Measurements from ENCODE around the gene TREX2. TPM values are rescaled to one million over a fixed set of nuclear protein-coding genes. Genes with fewer than 3 reads are reported as not detected.

The TREX2 gene
- total and polyA plus RNA-seq, 2 donors: 0.38 to 1.2 TPM

GRCh38 chrX:153490217-153490930 is 44.5 kb upstream of the TREX2 start:
- Histone ChIP-seq H3K36me3 (ENCODE audit: control insufficient read depth in 2 of 2, insufficient read depth in 2 of 2, low read length in 1 of 2) (no peaks in the 10 kb centered on the region), H3K9me3 (ENCODE audit: control insufficient read depth in 2 of 2, insufficient read depth in 1 of 2, low read length in 1 of 2) (no peaks in the 10 kb centered on the region), H3K27me3 (ENCODE audit: control insufficient read depth in 2 of 2, insufficient read depth in 1 of 2, low read length in 1 of 2) (peaks cover 0 to 20% of the 10 kb centered on the region in 2 donors), H3K4me3 (ENCODE audit: low read length in 2 of 2) (no peak overlapping the region), H3K27ac (ENCODE audit: low read depth in 1 of 2, low read length in 1 of 2) (no peak overlapping the region), H3K4me1 (ENCODE audit: control insufficient read depth in 2 of 2, insufficient read depth in 2 of 2, low read length in 2 of 2) (peaks cover 0 to 19% of the 10 kb centered on the region in 2 donors)
- DNase-seq (ENCODE audit: low read depth in 6 of 9, low spot score in 9 of 9): no peak
- WGBS: 97% methylated on average over 20 of the region's 20 CpGs

GRCh38 chrX:153488231-153488914 is 42.5 kb upstream of the TREX2 start:
- DNase-seq (ENCODE audit: low read depth in 6 of 9, low spot score in 9 of 9): no peak
- peaks cover 0 to 31% of the 10 kb centered on the region in 2 donors for H3K4me1 ChIP-seq (ENCODE audit: control insufficient read depth in 2 of 2, insufficient read depth in 2 of 2, low read length in 2 of 2)
- 79% methylated on average over 26 of the region's 27 CpGs for WGBS

GRCh38 chrX:153487590-153488071 is 41.8 kb upstream of the TREX2 start:
- Histone ChIP-seq H3K9me3 (ENCODE audit: control insufficient read depth in 2 of 2, insufficient read depth in 1 of 2, low read length in 1 of 2) (no peaks in the 10 kb centered on the region), H3K36me3 (ENCODE audit: control insufficient read depth in 2 of 2, insufficient read depth in 2 of 2, low read length in 1 of 2) (no peaks in the 10 kb centered on the region), H3K4me1 (ENCODE audit: control insufficient read depth in 2 of 2, insufficient read depth in 2 of 2, low read length in 2 of 2) (peaks cover 0 to 32% of the 10 kb centered on the region in 2 donors), H3K27me3 (ENCODE audit: control insufficient read depth in 2 of 2, insufficient read depth in 1 of 2, low read length in 1 of 2) (peaks cover 0 to 3% of the 10 kb centered on the region in 2 donors), H3K4me3 (ENCODE audit: low read length in 2 of 2) (no peak overlapping the region), H3K27ac (ENCODE audit: low read depth in 1 of 2, low read length in 1 of 2) (no peak overlapping the region)
- 93% methylated on average over 11 of the region's 11 CpGs for WGBS
- DNase-seq (ENCODE audit: low read depth in 6 of 9, low spot score in 9 of 9): no peak

More at GRCh38 chrX:153488231-153488914, 42.5 kb upstream of the TREX2 start:
- no peaks in the 10 kb centered on the region for H3K36me3 ChIP-seq (ENCODE audit: control insufficient read depth in 2 of 2, insufficient read depth in 2 of 2, low read length in 1 of 2)
- no peaks in the 10 kb centered on the region for H3K9me3 ChIP-seq (ENCODE audit: control insufficient read depth in 2 of 2, insufficient read depth in 1 of 2, low read length in 1 of 2)
- H3K27ac ChIP-seq (ENCODE audit: low read depth in 1 of 2, low read length in 1 of 2): no peak overlapping the region
- H3K4me3 ChIP-seq (ENCODE audit: low read length in 2 of 2): no peak overlapping the region
- H3K27me3 ChIP-seq (ENCODE audit: control insufficient read depth in 2 of 2, insufficient read depth in 1 of 2, low read length in 1 of 2): peaks cover 0 to 4% of the 10 kb centered on the region in 2 donors

- Histone ChIP-seq H3K9me3 (ENCODE audit: control insufficient read depth in 2 of 2, insufficient read depth in 1 of 2, low read length in 1 of 2) (no peaks in the 10 kb centered on the region), H3K27me3 (ENCODE audit: control insufficient read depth in 2 of 2, insufficient read depth in 1 of 2, low read length in 1 of 2) (no peaks in the 10 kb centered on the region), H3K4me3 (ENCODE audit: low read length in 2 of 2) (no peak overlapping the region), H3K4me1 (ENCODE audit: control insufficient read depth in 2 of 2, insufficient read depth in 2 of 2, low read length in 2 of 2) (peaks cover 0 to 25% of the 10 kb centered on the region in 2 donors), H3K27ac (ENCODE audit: low read depth in 1 of 2, low read length in 1 of 2) (no peak overlapping the region), H3K36me3 (ENCODE audit: control insufficient read depth in 2 of 2, insufficient read depth in 2 of 2, low read length in 1 of 2) (no peaks in the 10 kb centered on the region)
- no peak for DNase-seq (ENCODE audit: low read depth in 6 of 9, low spot score in 9 of 9)
- WGBS: 99% methylated on average over 10 of the region's 10 CpGs
Observed at GRCh38 chrX:153486171-153486570, 40.3 kb upstream of the TREX2 start.

GRCh38 chrX:153485396-153486080 is 39.7 kb upstream of the TREX2 start:
- Histone ChIP-seq H3K27ac (ENCODE audit: low read depth in 1 of 2, low read length in 1 of 2) (no peak overlapping the region), H3K9me3 (ENCODE audit: control insufficient read depth in 2 of 2, insufficient read depth in 1 of 2, low read length in 1 of 2) (no peaks in the 10 kb centered on the region), H3K4me3 (ENCODE audit: low read length in 2 of 2) (no peak overlapping the region), H3K4me1 (ENCODE audit: control insufficient read depth in 2 of 2, insufficient read depth in 2 of 2, low read length in 2 of 2) (peaks cover 0 to 22% of the 10 kb centered on the region in 2 donors), H3K27me3 (ENCODE audit: control insufficient read depth in 2 of 2, insufficient read depth in 1 of 2, low read length in 1 of 2) (no peaks in the 10 kb centered on the region), H3K36me3 (ENCODE audit: control insufficient read depth in 2 of 2, insufficient read depth in 2 of 2, low read length in 1 of 2) (no peaks in the 10 kb centered on the region)
- 47% methylated on average over 30 of the region's 30 CpGs for WGBS
- DNase-seq (ENCODE audit: low read depth in 6 of 9, low spot score in 9 of 9): peak in 1 of 9 donors; percentile 26

- Histone ChIP-seq H3K9me3 (ENCODE audit: control insufficient read depth in 2 of 2, insufficient read depth in 1 of 2, low read length in 1 of 2) (no peaks in the 10 kb centered on the region), H3K4me1 (ENCODE audit: control insufficient read depth in 2 of 2, insufficient read depth in 2 of 2, low read length in 2 of 2) (peaks cover 0 to 22% of the 10 kb centered on the region in 2 donors), H3K27ac (ENCODE audit: low read depth in 1 of 2, low read length in 1 of 2) (no peak overlapping the region), H3K27me3 (ENCODE audit: control insufficient read depth in 2 of 2, insufficient read depth in 1 of 2, low read length in 1 of 2) (no peaks in the 10 kb centered on the region), H3K36me3 (ENCODE audit: control insufficient read depth in 2 of 2, insufficient read depth in 2 of 2, low read length in 1 of 2) (no peaks in the 10 kb centered on the region), H3K4me3 (ENCODE audit: low read length in 2 of 2) (no peak overlapping the region)
- no peak for DNase-seq (ENCODE audit: low read depth in 6 of 9, low spot score in 9 of 9)
- WGBS: 98% methylated on average over 23 of the region's 23 CpGs
Observed at GRCh38 chrX:153482376-153483015, 36.6 kb upstream of the TREX2 start.

- H3K27ac ChIP-seq (ENCODE audit: low read depth in 1 of 2, low read length in 1 of 2): no peak overlapping the region
- no peak for DNase-seq (ENCODE audit: low read depth in 6 of 9, low spot score in 9 of 9)
- 98% methylated on average over 13 of the region's 13 CpGs for WGBS
Observed at GRCh38 chrX:153481043-153481442, 35.2 kb upstream of the TREX2 start.

GRCh38 chrX:153478746-153479145 is 32.9 kb upstream of the TREX2 start:
- DNase-seq (ENCODE audit: low read depth in 6 of 9, low spot score in 9 of 9): no peak
- peaks cover 0 to 11% of the 10 kb centered on the region in 2 donors for H3K27me3 ChIP-seq (ENCODE audit: control insufficient read depth in 2 of 2, insufficient read depth in 1 of 2, low read length in 1 of 2)
- WGBS: 94% methylated on average over 16 of the region's 16 CpGs

More at GRCh38 chrX:153481043-153481442, 35.2 kb upstream of the TREX2 start:
- Histone ChIP-seq H3K4me3 (ENCODE audit: low read length in 2 of 2) (no peak overlapping the region), H3K9me3 (ENCODE audit: control insufficient read depth in 2 of 2, insufficient read depth in 1 of 2, low read length in 1 of 2) (no peaks in the 10 kb centered on the region), H3K4me1 (ENCODE audit: control insufficient read depth in 2 of 2, insufficient read depth in 2 of 2, low read length in 2 of 2) (peaks cover 0 to 22% of the 10 kb centered on the region in 2 donors), H3K36me3 (ENCODE audit: control insufficient read depth in 2 of 2, insufficient read depth in 2 of 2, low read length in 1 of 2) (no peaks in the 10 kb centered on the region), H3K27me3 (ENCODE audit: control insufficient read depth in 2 of 2, insufficient read depth in 1 of 2, low read length in 1 of 2) (no peaks in the 10 kb centered on the region)

More at GRCh38 chrX:153478746-153479145, 32.9 kb upstream of the TREX2 start:
- no peak overlapping the region for H3K4me3 ChIP-seq (ENCODE audit: low read length in 2 of 2)
- no peaks in the 10 kb centered on the region for H3K9me3 ChIP-seq (ENCODE audit: control insufficient read depth in 2 of 2, insufficient read depth in 1 of 2, low read length in 1 of 2)
- no peak overlapping the region for H3K27ac ChIP-seq (ENCODE audit: low read depth in 1 of 2, low read length in 1 of 2)
- H3K36me3 ChIP-seq (ENCODE audit: control insufficient read depth in 2 of 2, insufficient read depth in 2 of 2, low read length in 1 of 2): no peaks in the 10 kb centered on the region
- H3K4me1 ChIP-seq (ENCODE audit: control insufficient read depth in 2 of 2, insufficient read depth in 2 of 2, low read length in 2 of 2): peaks cover 3 to 24% of the 10 kb centered on the region in 2 donors

Data from thymus (tissue), 11 donors.